ENCODE data around the gene CTDSPL.
A peak's percentile ranks its signal among the peaks of the same experiment; 100 is the strongest.
"Not testable (repeated sequence)": the region's sequence is repeated elsewhere in the genome, so short reads cannot be mapped to it uniquely, and the experiment has no call there.

Gene CTDSPL

GRCh38 chr3:37969596-37970100 is 108.0 kb downstream of the CTDSPL start:
- no peak overlapping the region for H2AFZ ChIP-seq (ENCODE audit: low read depth, low read length)
- no peak overlapping the region for H2BK15ac ChIP-seq (ENCODE audit: low read depth, poor library complexity, severe bottlenecking)
- H2BK12ac ChIP-seq (ENCODE audit: low read length in 2 of 2) = no peak overlapping the region
- H4K91ac ChIP-seq (ENCODE audit: low read length) = no peak overlapping the region
- no peaks in the 10 kb centered on the region for H3K9me3 ChIP-seq (ENCODE audit: control insufficient read depth, low read length)
- H3K18ac ChIP-seq (ENCODE audit: low read depth in 1 of 2, low read length in 2 of 2) = no peak overlapping the region
- H3K27me3 ChIP-seq (ENCODE audit: control insufficient read depth in 1 of 2, insufficient read depth in 1 of 2, low read length in 2 of 2) = no peaks in the 10 kb centered on the region
- H3K4ac ChIP-seq (ENCODE audit: low read depth in 1 of 2, low read length in 2 of 2) = no peak overlapping the region
- no peak overlapping the region for H2BK5ac ChIP-seq (ENCODE audit: low read depth, low read length, poor library complexity, severe bottlenecking)
- no peak overlapping the region for H3K4me3 ChIP-seq (ENCODE audit: insufficient read depth in 1 of 2, low read depth in 1 of 2, low read length in 2 of 2)
- H3K27ac ChIP-seq (ENCODE audit: low read length, poor library complexity, severe bottlenecking) = no peak overlapping the region
- H3K4me1 ChIP-seq (ENCODE audit: control insufficient read depth, insufficient read depth, low read depth, low read length) = peaks cover 16% of the 10 kb centered on the region
- no peak overlapping the region for H2AK5ac ChIP-seq (ENCODE audit: low read length, severe bottlenecking)
- no peak for DNase-seq
- no peak overlapping the region for H4K8ac ChIP-seq (ENCODE audit: low read length)
- peaks cover 16% of the 10 kb centered on the region for H3K79me1 ChIP-seq (replicated peaks; ENCODE audit: low read length, poor library complexity, severe bottlenecking)
- no peak overlapping the region for H3K9ac ChIP-seq (ENCODE audit: low read length)
- H3K36me3 ChIP-seq (ENCODE audit: control insufficient read depth in 1 of 2, insufficient read depth in 2 of 2, low read depth in 1 of 2, low read length in 2 of 2) = peaks cover 37 to 39% of the 10 kb centered on the region in 2 experiments
- no peak overlapping the region for H3K4me2 ChIP-seq (ENCODE audit: low read length, poor library complexity, severe bottlenecking)
- H2BK120ac ChIP-seq (ENCODE audit: low read depth, low read length) = no peak overlapping the region
- H3K14ac ChIP-seq (ENCODE audit: low read length in 2 of 2) = no peak overlapping the region
- H3K23ac ChIP-seq (ENCODE audit: low read length in 2 of 2) = no peak overlapping the region
- 95% methylated on average over 7 of the region's 7 CpGs for WGBS

- Histone ChIP-seq H4K8ac (ENCODE audit: low read length) (no peak overlapping the region), H3K79me1 (replicated peaks; ENCODE audit: low read length, poor library complexity, severe bottlenecking) (peaks cover 14% of the 10 kb centered on the region), H3K23ac (ENCODE audit: low read length in 2 of 2) (no peak overlapping the region), H3K4ac (ENCODE audit: low read depth in 1 of 2, low read length in 2 of 2) (no peak overlapping the region), H3K27ac (ENCODE audit: low read length, poor library complexity, severe bottlenecking) (no peak overlapping the region), H2BK15ac (ENCODE audit: low read depth, poor library complexity, severe bottlenecking) (no peak overlapping the region), H2BK12ac (ENCODE audit: low read length in 2 of 2) (no peak overlapping the region), H3K18ac (ENCODE audit: low read depth in 1 of 2, low read length in 2 of 2) (no peak overlapping the region), H3K14ac (ENCODE audit: low read length in 2 of 2) (no peak overlapping the region), H2AFZ (ENCODE audit: low read depth, low read length) (no peak overlapping the region), H3K9ac (ENCODE audit: low read length) (no peak overlapping the region), H4K91ac (ENCODE audit: low read length) (no peak overlapping the region), H3K9me3 (ENCODE audit: control insufficient read depth, low read length) (no peaks in the 10 kb centered on the region), H3K27me3 (ENCODE audit: control insufficient read depth in 1 of 2, insufficient read depth in 1 of 2, low read length in 2 of 2) (no peaks in the 10 kb centered on the region), H2BK5ac (ENCODE audit: low read depth, low read length, poor library complexity, severe bottlenecking) (no peak overlapping the region), H3K4me2 (ENCODE audit: low read length, poor library complexity, severe bottlenecking) (no peak overlapping the region), H3K4me3 (ENCODE audit: insufficient read depth in 1 of 2, low read depth in 1 of 2, low read length in 2 of 2) (no peak overlapping the region), H2BK120ac (ENCODE audit: low read depth, low read length) (no peak overlapping the region), H3K36me3 (ENCODE audit: control insufficient read depth in 1 of 2, insufficient read depth in 2 of 2, low read depth in 1 of 2, low read length in 2 of 2) (peaks cover 36 to 46% of the 10 kb centered on the region in 2 experiments), H3K4me1 (ENCODE audit: control insufficient read depth, insufficient read depth, low read depth, low read length) (peaks cover 10% of the 10 kb centered on the region), H2AK5ac (ENCODE audit: low read length, severe bottlenecking) (no peak overlapping the region)
- DNase-seq = no peak
- 97% methylated on average over 5 of the region's 5 CpGs for WGBS
Observed at GRCh38 chr3:37970802-37971201, 109.1 kb downstream of the CTDSPL start.

- Histone ChIP-seq H3K27ac (ENCODE audit: low read length, poor library complexity, severe bottlenecking) (no peak overlapping the region), H2BK120ac (ENCODE audit: low read depth, low read length) (no peak overlapping the region), H3K36me3 (ENCODE audit: control insufficient read depth in 1 of 2, insufficient read depth in 2 of 2, low read depth in 1 of 2, low read length in 2 of 2) (peaks cover 43 to 52% of the 10 kb centered on the region in 2 experiments), H3K23ac (ENCODE audit: low read length in 2 of 2) (peak overlapping the region in 1 of 2 experiments; percentile 15), H4K91ac (ENCODE audit: low read length) (no peak overlapping the region), H3K9ac (ENCODE audit: low read length) (no peak overlapping the region), H2BK5ac (ENCODE audit: low read depth, low read length, poor library complexity, severe bottlenecking) (no peak overlapping the region), H3K4me3 (ENCODE audit: insufficient read depth in 1 of 2, low read depth in 1 of 2, low read length in 2 of 2) (no peak overlapping the region), H3K4me1 (ENCODE audit: control insufficient read depth, insufficient read depth, low read depth, low read length) (peaks cover 8% of the 10 kb centered on the region), H2AFZ (ENCODE audit: low read depth, low read length) (no peak overlapping the region), H2AK5ac (ENCODE audit: low read length, severe bottlenecking) (no peak overlapping the region), H3K27me3 (ENCODE audit: control insufficient read depth in 1 of 2, insufficient read depth in 1 of 2, low read length in 2 of 2) (no peaks in the 10 kb centered on the region), H2BK15ac (ENCODE audit: low read depth, poor library complexity, severe bottlenecking) (no peak overlapping the region), H3K79me1 (replicated peaks; ENCODE audit: low read length, poor library complexity, severe bottlenecking) (peaks cover 12% of the 10 kb centered on the region), H3K9me3 (ENCODE audit: control insufficient read depth, low read length) (no peaks in the 10 kb centered on the region), H2BK12ac (ENCODE audit: low read length in 2 of 2) (no peak overlapping the region), H3K14ac (ENCODE audit: low read length in 2 of 2) (no peak overlapping the region), H3K4ac (ENCODE audit: low read depth in 1 of 2, low read length in 2 of 2) (no peak overlapping the region), H4K8ac (ENCODE audit: low read length) (no peak overlapping the region), H3K4me2 (ENCODE audit: low read length, poor library complexity, severe bottlenecking) (no peak overlapping the region), H3K18ac (ENCODE audit: low read depth in 1 of 2, low read length in 2 of 2) (no peak overlapping the region)
- DNase-seq = no peak
Observed at GRCh38 chr3:37971467-37971866, 109.8 kb downstream of the CTDSPL start.

- H3K23ac ChIP-seq (ENCODE audit: low read length in 2 of 2); H3K9me3 ChIP-seq (ENCODE audit: control insufficient read depth, low read length); H2AFZ ChIP-seq (ENCODE audit: low read depth, low read length); H3K14ac ChIP-seq (ENCODE audit: low read length in 2 of 2); H3K27ac ChIP-seq (ENCODE audit: low read length, poor library complexity, severe bottlenecking); H3K27me3 ChIP-seq (ENCODE audit: control insufficient read depth in 1 of 2, insufficient read depth in 1 of 2, low read length in 2 of 2); H3K9ac ChIP-seq (ENCODE audit: low read length); H2BK5ac ChIP-seq (ENCODE audit: low read depth, low read length, poor library complexity, severe bottlenecking); H3K4me3 ChIP-seq (ENCODE audit: insufficient read depth in 1 of 2, low read depth in 1 of 2, low read length in 2 of 2); H4K8ac ChIP-seq (ENCODE audit: low read length); H3K4me1 ChIP-seq (ENCODE audit: control insufficient read depth, insufficient read depth, low read depth, low read length); H3K4me2 ChIP-seq (ENCODE audit: low read length, poor library complexity, severe bottlenecking); H3K4ac ChIP-seq (ENCODE audit: low read depth in 1 of 2, low read length in 2 of 2); H4K91ac ChIP-seq (ENCODE audit: low read length); H2BK12ac ChIP-seq (ENCODE audit: low read length in 2 of 2); H2AK5ac ChIP-seq (ENCODE audit: low read length, severe bottlenecking); H3K18ac ChIP-seq (ENCODE audit: low read depth in 1 of 2, low read length in 2 of 2); DNase-seq; H2BK120ac ChIP-seq (ENCODE audit: low read depth, low read length); H2BK15ac ChIP-seq (ENCODE audit: low read depth, poor library complexity, severe bottlenecking): not testable (repeated sequence)
- Histone ChIP-seq H3K79me1 (replicated peaks; ENCODE audit: low read length, poor library complexity, severe bottlenecking) (peaks cover 11% of the 10 kb centered on the region), H3K36me3 (ENCODE audit: control insufficient read depth in 1 of 2, insufficient read depth in 2 of 2, low read depth in 1 of 2, low read length in 2 of 2) (peaks cover 49 to 55% of the 10 kb centered on the region in 2 experiments)
- 94% methylated on average over 6 of the region's 8 CpGs for WGBS
Observed at GRCh38 chr3:37972056-37972455, 110.4 kb downstream of the CTDSPL start.
